A549 (cell line): Measurements from ENCODE around the gene FSCN2. TPM values are rescaled to one million over a fixed set of nuclear protein-coding genes. Genes with fewer than 3 reads are reported as not detected.

Experiments used
- ATAC-seq, 2 experiments: fragments of 200-7000 bp in 1 of 2; fragments of >200 bp in 1 of 2; cut with Nextera tagmentation in 1 of 2; cut with Tn5 transposase in 1 of 2; 3 replicates each; pipeline versions ENCODE4 v1.8.0 to v1.9.1; 2018 to 2020; ENCODE audit warnings: mild to moderate bottlenecking in 1 of 2, moderate library complexity in 1 of 2
- CTCF ChIA-PET: fragments of 300-600 bp; sonication (Branson Sonifier 250); formaldehyde crosslinking; extraction: SDS; loops from one replicate; lab custom pipeline; 2021; ENCODE audit warnings: antibody characterized with exemption, inconsistent platforms; lab: Yijun Ruan, JAX
- POLR2A ChIA-PET: fragments of 350-600 bp; formaldehyde crosslinking; extraction: SDS; loops from one replicate; lab custom pipeline; 2021; ENCODE audit warnings: antibody characterized with exemption, inconsistent platforms; lab: Yijun Ruan, JAX
- DNase-seq, 2 experiments: peaks; one replicate each; pipeline versions ENCODE4 v3.0.0 to v3.0.0-alpha.2; 2011 to 2016; ENCODE audit warnings: low read depth in 1 of 2, low spot score in 1 of 2
- FAIRE-seq: peaks from 2 replicates; lab custom pipeline; 2011; peaks lifted over from hg19 to GRCh38; lab: Jason Lieb, UNC
- H3K27ac ChIP-seq, 2 experiments: fragments of >200 bp; sonication (Bioruptor Twin); formaldehyde crosslinking; 3 replicates each; pipeline ENCODE4 v1.5.1; 2016 to 2017
- H3K4me1 ChIP-seq: fragments of >200 bp; sonication (Bioruptor Twin); formaldehyde crosslinking; 3 replicates; pipeline ENCODE4 v1.6.1; 2016
- H3K4me2 ChIP-seq: fragments of >200 bp; sonication (Bioruptor Twin); formaldehyde crosslinking; 3 replicates; pipeline ENCODE4 v1.6.1; 2016
- H3K4me3 ChIP-seq: fragments of >200 bp; sonication (Bioruptor Twin); formaldehyde crosslinking; 3 replicates; pipeline ENCODE4 v1.5.1; 2016
- H3K9me3 ChIP-seq: fragments of >200 bp; sonication (Bioruptor Twin); formaldehyde crosslinking; 3 replicates; pipeline ENCODE4 v1.6.1; 2016
- BCL3 ChIP-seq: fragments of >200 bp; sonication (Bioruptor Twin); formaldehyde crosslinking; IDR thresholded peaks from 3 replicates; pipeline ENCODE4 v1.6.1; 2016
- CBX8 ChIP-seq: fragments of 200-600 bp; sonication (generic); IDR thresholded peaks from 2 replicates; pipeline ENCODE4 v1.6.1; 2016
- CHD2 ChIP-seq: fragments of 150-350 bp; IDR thresholded peaks from 2 replicates; pipeline ENCODE4 v1.6.1; 2014; ENCODE audit warnings: low read length; ENCODE audit not compliant: partially characterized antibody
- CTCF ChIP-seq: fragments of >200 bp; sonication (Bioruptor Twin); formaldehyde crosslinking; IDR thresholded peaks from 3 replicates; pipeline ENCODE4 v1.5.1; 2016
- E2F6 ChIP-seq: IDR thresholded peaks from 2 replicates; pipeline ENCODE4 v1.6.1; 2012; ENCODE audit warnings: low read depth, borderline replicate concordance
- ELK1 ChIP-seq: fragments of 150-350 bp; IDR thresholded peaks from 2 replicates; pipeline ENCODE4 v1.6.1; 2014; ENCODE audit warnings: low read depth, mild to moderate bottlenecking, low read length
- FOSL2 ChIP-seq, 2 experiments: fragments of 450-650 bp in 1 of 2; fragments of >200 bp in 1 of 2; sonication (Bioruptor Twin) in 1 of 2; formaldehyde crosslinking; IDR thresholded peaks; 2 replicates each; pipeline versions ENCODE4 v1.5.0 to v1.6.1; 2016 to 2020; ENCODE audit warnings: mild to moderate bottlenecking in 1 of 2, moderate library complexity in 1 of 2
- GATA3 ChIP-seq: IDR thresholded peaks from 2 replicates; pipeline ENCODE4 v1.6.1; 2012; ENCODE audit warnings: borderline replicate concordance
- JUN ChIP-seq, 2 experiments: fragments of >200 bp; sonication (Bioruptor Twin); formaldehyde crosslinking; IDR thresholded peaks; 2 replicates in 1 of 2; 3 replicates in 1 of 2; pipeline ENCODE4 v1.6.1; 2016 to 2017
- JUNB ChIP-seq: fragments of >200 bp; sonication (Bioruptor Twin); formaldehyde crosslinking; IDR thresholded peaks from 2 replicates; pipeline ENCODE4 v1.6.1; 2016
- MAX ChIP-seq: IDR thresholded peaks from 2 replicates; pipeline ENCODE4 v1.6.1; 2012
- MYC ChIP-seq: IDR thresholded peaks from 2 replicates; pipeline ENCODE4 v1.6.1; 2012; ENCODE audit warnings: mild to moderate bottlenecking, inconsistent platforms, low read length, improper control_type of control experiment, borderline replicate concordance
- NPAS2 ChIP-seq: fragments of 250-450 bp; sonication (Bioruptor Pico); IDR thresholded peaks from 2 replicates; pipeline ENCODE4 v1.8.0; 2022; ENCODE audit warnings: mild to moderate bottlenecking, moderate library complexity, borderline replicate concordance
- NR3C1 ChIP-seq: fragments of >200 bp; sonication (Bioruptor Twin); formaldehyde crosslinking; IDR thresholded peaks from 3 replicates; pipeline ENCODE4 v1.6.1; 2017
- PBX3 ChIP-seq: IDR thresholded peaks from 2 replicates; pipeline ENCODE4 v1.6.1; 2012
- PHF8 ChIP-seq: fragments of 200-600 bp; sonication (generic); IDR thresholded peaks from 2 replicates; pipeline ENCODE4 v1.6.1; 2016; ENCODE audit warnings: low read depth, mild to moderate bottlenecking, antibody characterized with exemption, moderate library complexity, borderline replicate concordance
- POLR2A ChIP-seq: IDR thresholded peaks from 2 replicates; pipeline ENCODE4 v1.6.1; 2012; ENCODE audit warnings: mild to moderate bottlenecking, low read length
- RAD21 ChIP-seq, 2 experiments: fragments of >200 bp in 1 of 2; sonication (Bioruptor Twin) in 1 of 2; formaldehyde crosslinking in 1 of 2; IDR thresholded peaks in 1 of 2; conservative IDR thresholded peaks in 1 of 2; 2 replicates in 1 of 2; 3 replicates in 1 of 2; pipeline ENCODE4 v1.6.1; 2012 to 2018; ENCODE audit warnings: inconsistent platforms in 1 of 2
- RCOR1 ChIP-seq: fragments of 150-350 bp; IDR thresholded peaks from 2 replicates; pipeline ENCODE4 v1.6.1; 2014; ENCODE audit warnings: antibody characterized with exemption, low read length, low read depth
- REST ChIP-seq: fragments of 200-600 bp; sonication (generic); IDR thresholded peaks from 2 replicates; pipeline ENCODE4 v1.6.1; 2016; ENCODE audit warnings: antibody characterized with exemption, mild to moderate bottlenecking, moderate library complexity
- RFX5 ChIP-seq: fragments of 450-650 bp; IDR thresholded peaks from 2 replicates; pipeline ENCODE4 v1.7.1; 2014; ENCODE audit warnings: antibody characterized with exemption, mild to moderate bottlenecking, moderate library complexity
- SMC3 ChIP-seq: fragments of >200 bp; sonication (Bioruptor Twin); formaldehyde crosslinking; IDR thresholded peaks from 3 replicates; pipeline ENCODE4 v1.6.1; 2018; ENCODE audit warnings: inconsistent platforms
- WGBS: methylation state at CpG from one replicate; pipeline ENCODE4 v1.1.6; 2017; ENCODE audit errors: missing lambda C conversion rate; 5-methylcytosine and 5-hydroxymethylcytosine counted together
- polyA plus RNA-seq, 4 experiments: library from polyadenylated mRNA; depleted of rRNA in 3 of 4; stranded (reverse); fragments of >200 nt; fragmentation: RNase III in 1 of 4; extraction: RNeasy Plus Mini Kit Qiagen cat#74134 plus additional on column Dnase treatment in 1 of 4; gene quantifications; 2 replicates in 3 of 4; 3 replicates in 1 of 4; pipeline ENCODE4 v1.2.3, GENCODE V29; 2011 to 2017

Gene FSCN2
- polyA plus RNA-seq, 2 of the 4 experiments (the other 2 are of a cell fraction), result 0.84 to 1.3 TPM

- peak; percentile 61 to 66 for DNase-seq
- FAIRE-seq, result no peak
- WGBS, result 17% methylated on average over 28 of the region's 61 CpGs
Observed at GRCh38 chr17:81519284-81520020, 8.7 kb upstream of the FSCN2 start.

More at GRCh38 chr17:81519284-81520020, 8.7 kb upstream of the FSCN2 start:
- ChIA-PET POLR2A (interaction anchor here (1.0 to 2.0 kb wide), 7 partner anchors 10 to 281 kb away, joined by 3 to 19 read pairs (median 4); partner anchors contain the start of genes ARL16, FSCN2, HGS and NDUFAF8), CTCF (interaction anchor here (0.6 to 5.5 kb wide), 47 partner anchors 10 to 266 kb away, joined by 3 to 65 read pairs (median 4); partner anchors contain the start of genes CCDC137, FAAP100, FSCN2 and OXLD1)
- peak overlapping the region; percentile 99 for H3K4me2 ChIP-seq
- peaks cover 43% of the 10 kb centered on the region for H3K4me1 ChIP-seq
- peak; percentile 42 to 48 for ATAC-seq
- H3K4me3 ChIP-seq, result peak overlapping the region; percentile 66
- peak; percentile 64; the same call in 1 of the 2 replicates for TF ChIP-seq MAX
- TF ChIP-seq PBX3, result 0 out of 2 replicates have a peak, but pooled peaks have one; percentile 4
- TF ChIP-seq SMC3, result peak; percentile 64
- TF ChIP-seq GATA3, result 0 out of 2 replicates have a peak, but pooled peaks have one; percentile 13
- peak; percentile 3 for TF ChIP-seq POLR2A
- peak; percentile 62 for TF ChIP-seq CTCF
- TF ChIP-seq RCOR1, result no peak
- TF ChIP-seq MYC, result peak; percentile 23; the same call in 1 of the 2 replicates
- TF ChIP-seq NPAS2 (CRISPR knock-in tag), result no peak
- 0 out of 2 replicates have a peak, but pooled peaks have one; percentile 39 for TF ChIP-seq E2F6
- 0 out of 2 replicates have a peak, but pooled peaks have one; percentile 11 for TF ChIP-seq JUNB
- peak; percentile 84 for TF ChIP-seq CHD2
- peak; percentile 29; the same call in 1 of the 2 replicates for TF ChIP-seq PHF8
- TF ChIP-seq FOSL2 (IDR thresholded peaks at IDR 0.05), result no peak
- peak; percentile 69 for TF ChIP-seq FOSL2 (CRISPR knock-in tag; IDR thresholded peaks at IDR 0.05)
- peak in 1 of 2 experiments; percentile 60; a peak in 3 of 5 replicates for TF ChIP-seq JUN (IDR thresholded peaks at IDR 0.05)
- TF ChIP-seq CBX8, result no peak
- peak; percentile 47 to 67; a peak in 4 of 5 replicates for TF ChIP-seq RAD21 (conservative IDR thresholded peaks at IDR 0.05 in 1 of 2, IDR thresholded peaks at IDR 0.05 in 1 of 2)
- peak; percentile 80 for TF ChIP-seq REST
- TF ChIP-seq RFX5, result no peak
- TF ChIP-seq BCL3, result no peak
- TF ChIP-seq NR3C1, result no peak
- TF ChIP-seq ELK1, result no peak
- H3K9me3 ChIP-seq, result no peaks in the 10 kb centered on the region
- H3K27ac ChIP-seq, result peak overlapping the region; percentile 89 to 99
